ENCODE measurements around the gene KIF26B.

The KIF26B gene

GRCh38 chr1:245512980-245513578 lies 358.3 kb downstream of the KIF26B start:
- DNase-seq (ENCODE audit: low read depth) = no peak

- DNase-seq (ENCODE audit: low read depth) = no peak
These were observed 361.5 kb downstream of the KIF26B start for GRCh38 chr1:245516284-245516759.

GRCh38 chr1:245520611-245521010 lies 365.8 kb downstream of the KIF26B start:
- no peak for DNase-seq (ENCODE audit: low read depth)

DNA sequence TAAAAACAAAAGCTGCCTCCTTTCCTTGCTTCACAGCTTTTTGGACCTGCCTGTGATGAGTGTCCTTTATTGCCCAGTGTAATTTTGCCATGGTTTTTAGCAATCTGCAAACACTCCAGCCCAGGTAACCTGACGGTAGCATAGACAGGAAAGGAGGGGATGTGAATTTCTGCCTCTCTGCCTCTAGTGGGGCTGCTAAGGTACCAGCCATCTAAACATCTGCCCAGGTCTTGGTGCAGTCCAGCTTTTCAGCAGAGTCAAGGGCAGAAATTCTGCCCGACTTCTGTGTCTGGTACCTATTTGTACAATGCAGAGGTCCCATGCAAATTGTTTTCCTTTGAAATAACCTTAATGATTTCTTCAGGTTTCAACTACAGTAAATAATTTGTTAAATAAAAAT lies 371.4 kb downstream of the KIF26B start:
- DNase-seq (ENCODE audit: low read depth) = no peak

- DNase-seq (ENCODE audit: low read depth) = no peak
These were observed 373.5 kb downstream of the KIF26B start for GRCh38 chr1:245528258-245528635.

DNA sequence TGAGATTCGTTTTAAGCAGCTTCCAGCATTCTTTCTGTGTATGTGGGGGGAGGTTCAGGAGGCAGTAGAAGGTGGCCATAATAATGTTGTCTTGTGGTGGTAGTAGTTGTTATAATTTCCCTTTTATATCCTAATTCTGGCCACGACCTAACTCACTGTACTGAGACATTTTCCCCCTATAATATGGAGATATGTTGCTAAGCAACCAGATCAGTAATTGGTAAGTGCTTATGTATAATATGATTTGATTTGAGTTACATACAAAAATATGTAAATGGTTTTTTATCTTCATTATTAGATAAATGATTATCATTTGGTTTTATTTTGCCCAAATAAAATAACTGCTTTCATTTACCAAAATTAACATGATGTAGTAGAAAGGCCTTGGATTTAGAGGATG lies 376.2 kb downstream of the KIF26B start:
- DNase-seq (ENCODE audit: low read depth) = no peak

DNA sequence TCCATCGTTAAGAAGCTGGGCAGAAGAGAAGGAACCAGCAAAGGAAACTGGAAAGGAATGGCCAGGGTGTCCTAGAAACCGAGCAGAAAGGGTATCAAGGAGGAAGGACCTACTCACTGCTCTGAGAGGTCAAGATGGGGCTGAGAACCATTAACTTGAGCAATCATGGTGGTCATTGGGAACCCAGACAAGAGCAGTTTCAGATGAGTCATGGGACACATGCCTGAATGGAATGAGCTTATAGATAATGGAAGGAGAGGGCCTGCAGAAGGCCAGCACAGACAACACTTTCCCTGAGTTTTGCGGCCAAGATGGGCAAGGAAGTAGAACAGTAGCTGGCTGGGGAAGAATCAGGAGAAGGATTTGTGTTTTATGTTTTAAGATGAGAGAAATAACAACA lies 383.2 kb downstream of the KIF26B start:
- no peak for DNase-seq (ENCODE audit: low read depth)

GRCh38 chr1:245538671-245539070 lies 383.9 kb downstream of the KIF26B start:
- DNase-seq (ENCODE audit: low read depth) = no peak

DNA sequence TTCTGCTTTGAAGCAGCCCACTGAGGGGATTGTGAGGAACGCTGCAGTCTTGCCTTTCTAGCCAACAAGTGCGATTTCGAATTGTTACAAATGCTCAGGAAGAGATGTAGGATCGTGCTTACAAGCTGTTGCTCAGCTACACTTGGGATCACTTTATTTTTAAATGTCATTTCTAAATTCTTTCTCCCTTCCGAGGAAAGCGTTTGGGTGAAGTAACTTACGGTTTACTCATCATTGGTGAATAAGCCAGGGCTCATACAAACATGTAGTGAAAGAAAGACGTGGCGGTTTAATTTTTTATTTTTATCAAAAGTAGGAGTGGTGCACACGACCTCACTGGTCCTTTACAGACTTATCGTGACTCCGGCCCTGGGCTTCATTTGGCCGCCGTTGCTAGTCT lies 386.6 kb downstream of the KIF26B start:
- no peak for DNase-seq (ENCODE audit: low read depth)

DNA sequence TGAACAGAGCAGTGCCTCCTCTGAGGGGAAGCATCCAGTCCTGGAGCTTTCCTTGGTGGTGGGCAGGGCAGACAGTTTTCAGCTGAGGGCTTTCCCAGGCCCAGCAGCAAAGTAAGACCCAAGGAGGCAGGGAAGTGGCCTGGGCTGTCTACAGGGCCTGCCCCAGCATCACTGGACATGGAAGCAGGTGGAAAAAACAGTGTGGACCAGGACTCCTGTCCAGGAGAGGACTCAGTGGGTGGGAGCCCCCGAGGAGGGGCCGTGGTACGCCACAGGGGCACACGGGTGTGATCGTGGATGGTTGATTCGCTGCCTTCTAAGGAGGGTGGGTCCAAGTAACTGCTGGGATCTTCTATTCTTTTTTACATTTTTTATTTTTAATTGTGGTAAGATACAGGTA lies 387.6 kb downstream of the KIF26B start:
- no peak for DNase-seq (ENCODE audit: low read depth)

- DNase-seq (ENCODE audit: low read depth) = no peak
These were observed 389.5 kb downstream of the KIF26B start for GRCh38 chr1:245544236-245544635.

DNA sequence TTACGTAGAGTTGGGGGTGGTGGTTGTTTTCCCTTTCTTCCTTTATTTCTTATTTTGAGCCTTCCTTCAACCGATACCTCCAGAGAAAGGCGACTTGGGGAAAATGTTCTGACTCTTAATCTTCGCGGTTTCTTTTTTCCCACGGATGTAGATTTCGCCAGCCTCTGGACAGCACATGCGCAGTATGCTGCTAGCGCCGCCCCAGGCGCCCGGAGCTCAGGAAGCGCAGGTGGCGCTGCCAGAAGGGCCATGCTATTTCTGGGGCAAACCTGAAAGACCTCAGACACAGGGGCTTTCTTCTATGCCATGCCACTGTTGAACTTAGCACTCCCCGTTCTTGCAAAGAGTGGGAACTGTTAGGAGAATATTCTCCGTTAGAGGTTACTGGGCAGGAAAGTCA lies 392.1 kb downstream of the KIF26B start:
- DNase-seq (ENCODE audit: low read depth) = no peak

GRCh38 chr1:245549996-245550719 lies 395.4 kb downstream of the KIF26B start:
- no peak for DNase-seq (ENCODE audit: low read depth)

- DNase-seq (ENCODE audit: low read depth) = no peak
These were observed 395.9 kb downstream of the KIF26B start for GRCh38 chr1:245550720-245551043.

GRCh38 chr1:245551536-245551935 lies 396.8 kb downstream of the KIF26B start:
- DNase-seq (ENCODE audit: low read depth) = no peak

GRCh38 chr1:245552331-245552730 lies 397.5 kb downstream of the KIF26B start:
- no peak for DNase-seq (ENCODE audit: low read depth)

DNA sequence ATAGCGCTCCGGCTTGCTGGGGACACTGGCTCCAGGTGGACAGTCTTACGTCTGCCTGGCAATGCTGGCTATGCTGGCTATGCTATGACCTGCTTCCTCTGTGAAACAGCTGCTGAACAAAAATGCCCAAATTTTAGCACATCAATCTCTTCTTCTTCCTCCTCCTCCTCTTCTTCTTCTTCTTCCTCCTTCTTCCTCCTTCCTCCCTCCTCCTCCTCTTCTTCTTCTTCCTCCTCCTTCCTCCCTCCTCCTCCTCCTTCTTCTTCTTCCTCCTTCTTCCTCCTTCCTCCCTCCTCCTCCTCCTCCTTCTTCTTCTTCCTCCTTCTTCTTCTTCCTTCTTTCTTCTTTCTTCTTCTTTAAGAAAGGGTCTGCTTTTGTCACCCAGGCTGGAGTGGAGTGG lies 401.3 kb downstream of the KIF26B start:
- no peak for DNase-seq (ENCODE audit: low read depth)

DNA sequence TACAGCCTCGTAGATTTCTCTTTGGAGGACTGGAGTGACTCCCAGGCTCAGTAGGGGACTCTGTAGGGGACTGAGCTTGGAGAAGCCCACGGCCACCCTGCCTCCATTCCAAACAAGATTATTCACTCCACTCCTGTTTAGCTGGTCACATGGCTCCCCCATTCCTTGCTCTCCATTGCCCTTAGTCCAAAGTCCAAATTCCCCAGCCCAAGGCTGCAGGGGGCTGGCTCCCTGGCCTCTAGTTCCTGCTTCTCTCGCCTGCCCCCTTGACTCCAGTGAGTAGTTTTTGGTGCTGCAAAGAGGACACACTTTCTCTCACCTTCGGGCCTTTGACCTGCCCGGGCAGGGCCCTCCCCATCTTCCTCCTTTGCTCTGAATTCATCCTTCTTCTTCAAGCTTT lies 403.3 kb downstream of the KIF26B start:
- DNase-seq (ENCODE audit: low read depth) = no peak

DNA sequence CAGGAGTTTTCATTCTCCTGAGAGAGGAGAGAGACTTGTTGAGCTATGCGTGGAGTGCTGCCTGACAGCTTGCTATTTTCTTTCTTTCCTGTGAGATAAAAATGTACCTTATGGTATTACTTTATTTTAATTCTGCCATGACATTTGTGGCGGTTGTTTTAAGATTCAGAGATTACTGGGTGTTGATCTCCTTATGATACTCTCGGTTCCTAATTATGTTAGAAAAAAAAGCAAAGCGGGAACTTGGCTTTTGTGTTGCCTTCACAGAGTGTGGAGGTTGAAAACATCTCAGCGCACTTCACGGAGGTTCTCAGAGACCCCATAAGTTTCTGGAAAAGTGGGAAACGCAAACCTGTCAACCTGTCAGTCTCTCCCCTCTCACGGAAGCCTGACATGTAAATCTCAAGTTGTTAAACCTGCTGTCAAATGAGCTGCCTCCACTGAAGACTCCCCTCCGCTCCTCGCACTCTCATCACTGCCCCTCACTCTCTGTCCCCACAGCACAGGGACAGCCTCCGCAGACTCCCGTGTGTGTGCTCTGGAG lies 405.6 kb downstream of the KIF26B start:
- DNase-seq (ENCODE audit: low read depth) = no peak

DNA sequence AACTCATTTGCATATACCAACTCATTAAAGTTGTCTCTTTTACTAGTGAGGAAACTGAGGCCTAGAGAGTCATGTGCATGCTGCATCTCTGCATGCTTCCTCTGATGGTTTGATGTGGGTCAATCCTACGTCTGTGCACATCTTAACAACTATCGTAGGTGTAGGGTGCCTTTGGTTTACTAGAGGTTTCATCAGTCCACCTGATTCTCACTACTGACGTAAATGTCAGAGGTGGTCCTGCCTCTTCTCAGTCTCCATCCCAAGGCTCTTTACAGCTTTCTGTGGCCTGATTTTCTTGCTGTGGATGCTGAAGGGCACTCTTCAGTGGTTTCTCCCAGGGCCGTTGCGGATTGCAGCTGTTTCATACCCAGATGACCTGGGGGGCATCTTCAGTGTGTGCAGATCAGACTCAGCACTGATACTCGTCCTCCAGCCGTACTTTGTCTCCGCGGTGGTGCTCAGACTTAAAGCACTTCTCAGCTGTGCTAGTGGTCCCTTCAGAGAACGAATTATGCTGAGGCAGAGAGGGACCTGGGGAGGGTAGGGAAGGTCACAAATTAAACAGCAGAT lies 407.0 kb downstream of the KIF26B start:
- DNase-seq (ENCODE audit: low read depth) = no peak

- no peak for DNase-seq (ENCODE audit: low read depth)
These were observed 411.3 kb downstream of the KIF26B start for GRCh38 chr1:245566134-245566533.

GRCh38 chr1:245566952-245567351 lies 412.2 kb downstream of the KIF26B start:
- no peak for DNase-seq (ENCODE audit: low read depth)

DNA sequence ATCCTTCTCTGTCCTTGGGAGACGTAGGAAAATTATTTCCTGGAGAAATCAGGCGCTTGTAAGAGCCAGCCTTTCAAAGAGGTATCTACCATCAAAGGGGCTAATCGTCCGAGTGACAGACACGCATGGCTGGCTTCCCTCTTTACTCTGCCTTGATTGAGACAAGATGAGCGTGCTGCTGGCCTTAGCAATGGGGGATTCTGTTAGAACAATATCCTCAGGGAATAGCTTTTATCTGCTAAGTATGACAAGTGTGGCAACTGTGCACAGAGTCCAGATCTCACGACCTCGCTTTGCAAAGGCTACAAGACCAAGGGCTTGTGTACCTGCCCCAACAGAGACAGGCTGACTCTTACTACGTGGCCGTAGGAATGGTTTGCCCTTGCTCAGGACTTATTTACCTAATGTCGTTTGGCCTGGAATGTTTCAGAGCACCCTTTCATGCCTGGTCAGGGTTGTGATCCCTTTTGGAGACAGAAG lies 417.1 kb downstream of the KIF26B start:
- DNase-seq (ENCODE audit: low read depth) = no peak

All from CMK (cell line).